ENCODE data around the gene CCDC57.
"Not testable (repeated sequence)": the region's sequence is repeated elsewhere in the genome, so short reads cannot be mapped to it uniquely, and the experiment has no call there.

The CCDC57 gene

DNA sequence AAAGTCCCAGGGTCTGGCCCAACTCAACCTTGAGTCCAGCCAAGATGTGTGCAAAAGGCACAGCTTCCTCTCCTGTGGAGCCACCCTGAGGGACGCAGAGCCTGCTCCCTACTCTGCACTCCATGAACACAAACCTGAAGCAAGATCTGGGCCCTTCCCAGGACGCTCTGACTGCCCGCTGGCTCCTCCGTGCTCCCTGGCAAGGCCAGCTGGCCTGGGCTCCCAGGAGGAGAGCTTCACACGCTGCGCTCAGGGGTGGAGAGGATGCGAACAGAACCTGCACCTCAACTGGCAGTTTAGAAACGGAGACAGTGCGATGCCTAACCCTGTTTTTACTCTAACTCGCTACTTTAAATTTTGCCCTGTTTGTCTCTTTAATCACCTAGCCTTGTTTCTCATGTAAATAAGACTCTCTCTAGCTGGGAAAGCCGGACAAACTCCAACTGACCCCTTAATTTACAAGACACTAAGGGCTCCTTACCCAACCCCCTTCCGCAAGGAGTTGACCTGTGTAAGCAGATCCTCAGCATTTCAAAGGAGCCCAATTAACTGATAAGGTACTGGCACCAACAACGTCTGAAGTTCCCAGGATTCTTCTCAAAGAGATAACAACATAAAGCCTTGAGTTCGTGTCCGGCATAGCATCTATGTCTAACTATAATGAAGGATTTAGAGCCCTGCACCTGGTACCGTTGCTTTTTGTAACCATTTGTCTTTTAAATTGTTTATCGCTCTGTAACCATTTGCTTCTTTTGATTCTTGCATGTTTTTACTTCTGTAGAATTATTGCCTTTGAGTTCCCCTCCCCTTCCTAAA is 38.4 kb downstream of the CCDC57 start:
- not testable (repeated sequence) for DNase-seq

DNA sequence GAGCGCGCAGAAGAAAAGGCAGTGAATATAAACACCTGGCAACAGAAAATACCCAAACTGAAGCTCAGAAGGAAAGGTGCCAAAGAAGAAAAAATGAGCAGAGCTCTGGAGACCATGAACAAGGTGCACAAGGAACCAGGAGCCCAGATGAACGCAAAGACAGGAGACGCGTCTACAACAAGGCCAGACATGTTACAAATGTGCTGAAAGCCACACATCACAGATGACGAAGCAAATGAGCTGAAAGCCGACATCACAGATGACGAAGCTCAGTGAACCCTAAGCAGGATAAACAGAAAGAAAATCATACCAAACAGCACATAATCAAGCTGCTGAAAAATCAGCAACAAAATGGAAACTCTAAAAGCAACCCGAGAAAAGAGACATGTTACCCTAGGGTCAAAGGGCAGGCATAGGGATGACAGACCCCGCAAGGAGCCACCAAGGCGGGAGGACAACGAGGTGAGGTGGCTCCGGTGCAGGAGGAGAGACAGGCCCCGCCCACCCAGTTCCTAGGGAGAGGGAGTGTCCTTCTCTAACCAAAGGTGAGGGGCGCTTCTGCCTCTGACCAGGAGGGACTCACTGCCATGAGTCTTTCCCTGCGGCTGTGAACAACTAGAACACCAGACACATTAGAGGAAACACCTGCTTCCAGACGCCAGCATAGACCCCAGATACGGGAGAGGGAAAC is 39.1 kb downstream of the CCDC57 start:
- DNase-seq, result no peak

DNA sequence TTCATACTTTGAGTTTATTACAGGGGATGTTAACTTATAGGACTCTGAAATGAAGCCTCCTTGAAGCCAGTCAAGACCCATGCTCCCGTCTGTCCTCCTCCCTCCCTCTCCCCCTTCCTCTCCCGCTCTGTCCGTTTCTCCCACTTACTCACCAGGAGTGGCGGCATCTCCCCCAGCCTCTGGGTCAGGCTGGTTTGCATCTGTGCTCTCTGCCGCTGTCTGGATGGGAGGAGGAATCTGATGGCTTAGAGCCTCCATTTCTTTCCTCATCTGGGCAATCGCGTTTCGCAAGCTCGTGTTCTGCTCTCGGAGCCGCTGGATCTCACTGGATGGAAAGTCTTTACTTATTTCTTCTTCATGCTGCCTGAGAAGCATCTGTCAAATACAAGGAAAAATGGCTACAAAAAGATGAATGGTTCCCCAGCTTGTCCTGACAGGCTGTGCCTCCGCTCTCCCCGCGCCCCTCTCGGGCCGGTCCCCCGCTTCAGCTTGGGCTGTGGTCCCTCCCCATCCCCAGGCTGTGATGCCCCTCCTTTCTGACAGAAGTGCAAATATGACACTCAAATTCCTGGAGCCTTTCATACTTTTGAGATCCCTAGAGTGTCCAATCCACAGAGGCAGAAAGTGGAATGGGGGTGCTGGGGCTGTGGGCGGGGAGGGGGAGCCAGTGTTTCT is 40.0 kb downstream of the CCDC57 start:
- DNase-seq, result no peak

DNA sequence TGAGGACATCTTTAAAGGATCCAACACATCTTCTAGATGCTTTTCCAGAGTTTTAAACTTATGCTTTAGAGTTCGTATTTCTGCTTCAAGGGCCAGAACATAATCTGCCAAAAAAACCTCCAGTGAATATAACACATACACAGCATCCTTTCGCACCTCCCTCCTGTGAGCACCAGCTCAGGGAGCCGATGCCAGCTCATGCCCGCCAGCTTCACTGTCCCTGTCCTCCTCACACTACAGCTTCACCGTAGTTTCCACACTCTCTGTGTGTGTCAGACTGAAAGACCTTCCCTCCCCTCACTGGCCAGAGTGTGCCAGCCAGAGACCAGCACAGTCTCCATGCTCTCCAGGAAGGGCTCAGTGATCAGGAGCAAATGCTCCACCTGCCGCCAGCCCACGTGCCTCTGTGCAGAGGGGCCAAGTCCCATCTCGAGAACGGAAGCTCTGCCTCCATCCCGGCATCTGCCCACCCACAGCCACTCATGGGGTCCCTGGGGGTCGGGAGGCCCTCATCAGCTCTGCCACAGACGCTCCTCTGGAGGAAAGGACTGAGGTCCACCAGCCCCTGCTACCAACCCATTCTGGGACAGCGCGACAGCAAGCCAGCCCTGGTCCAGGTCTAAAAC is 40.8 kb downstream of the CCDC57 start:
- no peak for DNase-seq

DNA sequence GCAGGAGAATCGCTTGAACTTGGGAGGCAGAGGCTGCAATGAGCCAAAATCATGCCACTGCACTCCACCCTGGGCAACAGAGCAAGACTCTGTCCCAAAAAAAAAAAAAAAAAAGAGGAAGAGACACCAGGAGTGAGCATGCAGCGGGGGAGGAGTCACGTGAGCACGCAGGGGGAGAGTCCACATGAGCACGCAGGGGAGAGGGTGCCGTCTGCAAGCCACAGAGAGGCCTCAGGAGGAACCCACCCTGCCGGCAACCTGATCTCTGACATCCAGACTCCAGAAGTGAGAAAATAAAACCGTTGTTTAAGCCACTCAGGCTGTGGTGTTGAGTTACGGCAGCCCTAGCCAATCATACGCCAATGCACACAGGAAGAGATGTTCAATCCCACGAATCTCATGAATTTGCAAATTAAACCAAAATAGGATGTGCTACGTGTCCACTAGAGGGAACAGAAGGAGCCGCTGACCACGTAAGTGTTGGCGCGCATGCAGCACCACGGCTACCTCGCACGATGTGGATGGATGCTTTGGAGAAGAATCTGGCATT is 42.2 kb downstream of the CCDC57 start:
- no peak for DNase-seq

DNA sequence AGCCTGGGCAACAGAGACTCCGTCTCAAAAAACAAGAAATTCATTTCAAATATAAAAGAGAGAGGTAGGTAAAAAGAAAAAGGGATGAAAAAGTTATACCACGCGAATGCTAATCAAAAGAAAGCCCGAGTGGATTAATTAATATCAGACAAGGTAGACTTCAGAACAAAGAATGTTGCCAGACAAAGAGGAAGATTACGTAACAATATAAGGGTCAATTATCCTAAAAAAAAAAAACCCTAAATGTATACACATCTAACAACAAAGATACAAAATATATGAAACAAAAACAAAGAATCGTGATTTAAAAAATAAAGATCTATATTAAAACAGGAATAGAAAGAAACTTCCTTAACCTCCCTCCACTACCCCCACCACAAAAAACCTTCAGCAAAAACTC is 44.1 kb downstream of the CCDC57 start:
- DNase-seq, result no peak

DNA sequence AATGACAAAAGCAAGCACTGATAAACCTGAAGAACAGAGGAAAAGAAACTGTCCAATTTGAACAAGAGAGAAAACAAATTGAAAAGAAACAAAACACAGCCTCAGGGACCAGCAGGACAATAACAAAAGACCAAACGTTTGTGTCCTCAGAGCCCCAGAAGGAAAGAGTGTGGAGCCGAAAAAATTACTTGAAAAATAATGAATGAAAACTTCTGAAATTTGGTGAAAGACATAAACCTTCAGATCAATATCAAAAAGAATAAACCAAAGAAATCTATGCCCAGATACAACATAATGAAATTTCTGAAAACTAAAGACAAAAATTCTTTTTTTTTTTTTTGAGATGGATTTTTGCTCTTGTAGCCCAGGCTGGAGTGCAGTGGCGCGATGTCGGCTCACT is 45.6 kb downstream of the CCDC57 start:
- DNase-seq, result no peak

DNA sequence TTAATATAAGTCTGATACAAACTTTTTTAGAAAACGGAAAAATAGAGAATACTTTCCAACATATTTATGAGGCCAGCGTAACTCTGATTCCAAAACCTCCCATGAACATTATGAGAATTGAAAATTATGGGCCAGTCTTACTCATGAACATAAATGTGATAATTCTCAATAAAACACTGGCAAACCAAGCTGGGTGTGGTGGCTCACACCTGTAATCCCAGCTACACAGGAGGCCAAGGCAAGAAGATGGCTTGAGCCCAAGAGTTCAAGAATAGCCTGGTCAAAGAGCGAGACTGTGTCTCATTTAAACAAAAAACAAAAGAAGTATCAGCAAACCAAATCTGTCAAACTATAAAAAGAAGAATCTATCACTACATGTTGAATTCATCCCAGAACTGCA is 47.8 kb downstream of the CCDC57 start:
- no peak for DNase-seq

DNA sequence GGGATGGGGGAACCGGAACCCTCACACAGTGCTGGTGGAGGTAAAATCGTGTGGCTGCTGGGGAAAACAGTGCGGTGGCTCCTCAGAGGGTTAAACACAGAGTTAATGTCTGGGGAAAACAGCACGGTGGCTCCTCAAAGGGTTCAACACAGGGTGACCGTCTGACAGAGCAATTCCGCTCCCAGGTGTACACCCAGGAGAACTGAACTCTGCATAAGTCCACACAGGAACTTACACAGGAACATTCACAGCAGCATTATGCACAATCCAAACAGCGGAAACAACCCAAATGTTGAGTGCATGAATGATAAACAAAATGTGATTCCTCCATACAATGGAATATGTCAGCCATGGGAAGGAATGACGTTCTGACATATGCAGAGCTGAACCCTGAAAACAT is 51.4 kb downstream of the CCDC57 start:
- no peak for DNase-seq

DNA sequence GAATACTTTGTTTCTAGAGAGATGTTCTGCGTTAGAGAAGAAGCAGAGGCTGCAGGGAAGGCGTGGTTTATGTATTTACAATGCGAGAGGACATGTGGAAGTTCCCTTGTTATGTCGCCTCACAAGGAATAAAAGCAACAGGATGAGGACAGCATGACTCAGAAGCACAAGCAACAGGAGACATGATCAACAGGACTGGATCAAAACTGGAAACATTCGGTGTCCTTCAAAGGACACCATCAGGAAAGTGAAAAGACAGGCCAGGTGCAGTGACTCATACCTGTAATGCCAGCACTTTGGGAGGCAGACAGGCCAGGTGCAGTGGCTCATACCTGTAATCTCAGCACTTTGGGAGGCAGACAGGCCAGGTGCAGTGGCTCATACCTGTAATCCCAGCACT is 52.6 kb downstream of the CCDC57 start:
- DNase-seq, result no peak

DNA sequence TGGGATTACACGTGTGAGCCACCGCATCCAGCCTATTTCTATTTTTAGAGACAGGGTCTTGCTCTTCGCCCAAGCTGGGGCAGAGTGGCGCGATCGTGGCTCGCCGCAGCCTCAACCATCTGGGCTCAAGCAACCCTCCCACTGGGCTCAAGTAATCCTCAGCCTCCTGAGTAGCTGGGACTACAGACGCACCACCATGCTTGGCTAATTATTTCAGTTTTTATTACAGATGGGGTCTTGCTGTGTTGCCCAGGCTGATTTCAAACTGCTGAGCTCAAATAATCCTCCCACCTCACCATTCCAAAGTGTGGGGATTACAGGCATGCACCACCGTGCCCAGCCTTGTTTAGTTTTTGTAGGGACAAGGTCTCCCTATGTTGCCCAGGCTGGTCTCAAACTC is 53.8 kb downstream of the CCDC57 start:
- DNase-seq, result no peak

DNA sequence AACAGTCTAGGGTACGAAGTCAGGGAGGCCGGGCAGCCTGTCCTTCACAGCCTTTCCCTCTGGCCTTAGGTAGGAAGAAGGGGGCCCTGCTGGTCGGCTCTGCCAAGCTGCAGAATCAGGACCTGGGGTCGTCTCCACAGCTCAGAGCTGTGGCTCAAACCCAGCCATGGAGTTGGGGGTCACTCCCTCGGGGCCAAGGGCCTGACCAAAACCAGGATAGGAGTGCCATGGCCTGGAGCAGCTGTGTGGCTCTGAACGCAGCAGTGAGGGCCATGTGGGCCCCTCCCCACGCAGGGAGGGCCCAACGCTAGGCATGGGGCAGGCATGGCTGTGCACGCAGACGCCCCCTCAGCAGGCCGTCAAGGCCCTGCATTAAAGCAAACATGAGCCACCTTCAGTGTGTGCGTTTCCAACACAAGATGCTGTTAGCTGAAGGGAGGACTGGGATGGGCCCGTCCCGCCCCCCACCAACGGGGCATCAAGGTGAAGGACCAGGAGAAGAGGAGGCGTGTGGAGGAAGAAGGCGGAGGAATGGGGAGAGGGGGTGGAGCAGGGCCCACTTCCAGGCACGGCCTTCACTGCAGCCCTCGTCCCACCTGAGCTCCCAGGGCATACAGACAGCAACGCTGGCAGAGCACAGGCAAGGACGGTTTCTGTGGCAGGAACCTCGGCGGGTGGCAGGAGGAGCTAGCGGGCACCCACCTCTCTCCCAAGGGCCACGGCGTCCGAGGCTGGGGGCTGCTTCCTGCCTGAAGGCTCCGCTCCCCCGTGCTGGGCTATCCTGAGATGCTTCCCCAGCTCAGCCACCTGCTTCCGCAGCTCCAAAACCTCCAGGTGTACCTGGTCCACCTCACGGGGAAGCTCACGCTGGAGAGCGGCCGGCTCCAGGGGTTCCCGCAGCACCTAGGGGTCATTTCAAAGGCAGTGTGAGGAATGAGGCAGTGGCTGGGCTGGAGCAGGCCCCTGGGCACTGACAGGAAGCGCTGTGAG is 55.3 kb downstream of the CCDC57 start:
- DNase-seq, result no peak

DNA sequence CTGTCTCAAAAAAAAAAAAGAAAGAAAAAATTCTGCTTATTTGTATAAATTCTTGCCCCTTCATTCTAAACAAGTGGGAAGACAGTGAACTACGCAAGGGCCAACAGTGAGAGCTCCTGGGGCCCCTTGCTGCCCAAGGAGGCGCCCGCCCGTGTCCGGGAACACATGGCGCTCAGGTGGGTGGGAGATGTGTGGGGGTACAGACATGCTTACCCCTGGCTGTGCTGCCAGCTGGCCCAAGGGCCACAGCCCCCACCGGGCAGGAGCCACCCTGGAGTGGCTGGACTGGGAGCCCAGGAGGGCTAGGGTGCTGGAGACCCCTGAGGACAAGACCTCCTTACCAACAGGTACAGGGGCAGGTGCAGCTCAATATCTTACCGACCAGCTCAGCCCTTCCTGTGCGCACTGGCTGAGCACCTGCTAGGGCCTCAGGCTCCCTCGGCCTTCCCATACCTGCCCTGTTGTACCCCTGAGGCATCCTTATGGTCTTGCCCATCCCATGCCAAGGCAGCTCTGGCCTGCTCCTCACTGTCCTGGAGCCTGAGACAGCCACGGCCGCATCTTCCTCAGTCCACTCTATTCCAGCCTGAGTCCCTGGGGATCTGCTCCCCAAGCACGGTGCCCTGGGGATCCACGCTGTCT is 56.2 kb downstream of the CCDC57 start:
- no peak for DNase-seq

DNA sequence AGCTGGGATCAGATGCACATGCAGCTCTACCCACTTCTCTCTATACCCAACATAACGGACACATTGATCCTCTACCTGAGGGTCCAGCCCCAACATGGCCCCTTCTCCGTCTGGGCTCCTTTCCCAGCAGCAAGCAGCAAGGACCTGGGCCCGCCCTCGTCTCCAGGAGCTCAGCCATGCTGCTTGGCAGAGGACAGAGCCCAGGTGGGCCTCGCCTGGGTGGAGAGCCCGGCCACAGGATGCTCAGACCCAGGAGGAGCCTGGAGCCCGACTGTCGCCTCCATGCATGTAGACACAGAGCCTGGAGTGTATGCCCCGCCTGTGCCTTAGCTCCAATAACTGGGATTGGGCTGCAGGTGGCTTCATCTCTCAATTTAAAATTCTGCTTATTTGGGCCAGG is 57.0 kb downstream of the CCDC57 start:
- DNase-seq, result no peak

DNA sequence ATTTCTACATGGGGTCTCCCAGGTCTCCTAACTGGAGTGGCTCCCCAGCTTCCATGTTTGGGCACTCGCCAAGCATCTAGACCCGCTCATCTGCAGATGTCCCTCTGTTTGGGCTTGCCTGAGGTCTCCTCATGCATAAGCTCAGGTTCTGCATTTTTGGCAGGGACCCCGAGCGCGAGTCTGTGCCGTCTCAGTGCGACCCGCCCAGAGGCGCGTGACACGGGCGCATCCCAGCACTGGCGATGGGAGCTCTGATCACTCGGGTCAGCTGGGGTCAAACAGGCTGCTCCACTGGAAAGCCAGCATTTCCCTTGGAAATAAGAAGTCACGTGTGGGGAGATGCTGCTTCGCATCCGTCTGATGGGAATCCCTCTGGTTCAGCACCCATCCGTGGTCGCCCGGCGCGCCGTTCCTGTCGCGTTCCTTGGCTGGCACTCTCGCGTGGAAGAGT is 57.7 kb downstream of the CCDC57 start:
- DNase-seq, result no peak

DNA sequence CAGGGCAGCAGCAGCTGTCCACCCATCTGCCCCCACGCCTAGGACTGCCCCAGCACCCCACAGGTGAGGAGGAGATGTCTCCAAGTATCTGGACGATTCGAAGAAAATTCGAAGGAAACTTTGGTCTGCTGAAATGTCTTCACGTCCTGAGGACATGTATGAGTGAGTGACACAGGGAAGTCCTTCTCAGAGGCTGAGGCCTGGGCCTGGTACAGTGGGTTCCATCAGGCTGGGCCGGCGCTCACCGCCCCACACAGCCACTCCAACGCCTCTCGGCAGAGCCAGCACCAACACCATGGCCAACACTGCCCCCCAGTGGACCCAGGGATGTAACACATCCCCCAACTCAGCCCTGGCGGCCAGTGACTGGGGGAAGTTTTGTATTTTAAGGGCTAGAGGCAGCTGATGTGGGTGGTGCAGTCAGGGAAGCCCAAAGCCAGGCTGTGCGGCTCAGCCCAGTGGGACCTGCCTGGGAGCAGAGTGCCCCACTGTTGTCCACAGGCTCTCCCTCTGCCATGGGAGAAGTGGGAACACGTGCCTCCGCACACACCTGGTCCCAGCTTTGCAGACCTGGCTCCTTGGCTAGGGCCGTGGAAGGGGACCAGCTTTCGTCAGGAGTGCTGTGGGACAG is 58.8 kb downstream of the CCDC57 start:
- DNase-seq, result peak; percentile 55

DNA sequence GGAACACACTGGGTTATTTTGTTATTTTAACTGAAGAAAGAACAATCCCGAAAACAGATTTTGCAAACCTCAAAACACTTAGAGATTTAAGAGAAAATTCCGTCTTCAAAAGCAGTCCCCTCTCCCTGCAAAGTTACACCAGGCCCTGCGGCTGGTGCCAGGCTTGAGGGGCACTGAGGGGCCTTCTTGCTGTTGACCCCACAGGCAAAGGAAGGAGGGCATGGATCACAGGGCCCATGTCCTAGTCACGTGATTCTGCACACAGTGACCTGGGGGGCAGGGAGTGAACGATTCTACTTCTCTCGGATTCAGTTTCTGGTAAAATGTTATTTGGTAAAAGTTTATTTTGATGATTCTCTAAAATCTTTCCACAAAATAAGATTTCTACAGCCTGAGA is 59.3 kb downstream of the CCDC57 start:
- no peak for DNase-seq

DNA sequence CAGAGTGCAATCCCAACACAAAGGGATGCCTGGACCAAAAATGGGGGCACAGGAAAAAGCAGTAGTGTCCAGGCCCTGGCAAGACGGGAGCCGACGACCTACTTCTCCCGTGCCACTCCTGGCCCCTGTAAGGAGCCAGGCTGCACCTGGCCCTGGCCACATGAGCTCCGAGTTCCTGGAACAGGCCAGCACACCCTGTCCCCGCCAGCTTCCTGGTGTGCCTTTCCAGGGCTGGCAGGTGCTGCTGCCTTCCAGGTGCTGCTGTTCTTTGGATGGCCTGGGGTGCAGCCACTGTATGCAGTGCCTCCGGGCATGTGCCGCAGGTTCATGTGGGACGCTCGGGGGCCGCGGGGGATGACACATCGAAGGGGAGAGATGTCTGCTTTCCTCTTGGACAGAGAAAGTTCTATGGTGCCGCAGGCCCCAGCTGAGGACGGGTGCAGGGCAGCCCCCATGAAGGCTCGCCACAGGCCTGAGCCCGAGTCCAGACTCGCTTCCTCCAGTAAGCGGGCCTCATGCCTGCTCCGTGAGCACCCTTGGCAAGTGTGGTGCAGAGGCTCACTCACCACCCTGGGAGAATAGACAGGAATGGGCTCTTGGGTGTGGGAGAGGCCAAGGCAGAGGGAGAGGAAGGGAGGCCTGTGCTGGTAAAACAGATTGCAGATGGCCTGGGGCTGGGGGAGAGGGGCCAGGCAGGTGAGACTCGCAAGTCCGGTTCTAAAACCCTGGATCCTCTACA is 59.9 kb downstream of the CCDC57 start:
- DNase-seq, result no peak

DNA sequence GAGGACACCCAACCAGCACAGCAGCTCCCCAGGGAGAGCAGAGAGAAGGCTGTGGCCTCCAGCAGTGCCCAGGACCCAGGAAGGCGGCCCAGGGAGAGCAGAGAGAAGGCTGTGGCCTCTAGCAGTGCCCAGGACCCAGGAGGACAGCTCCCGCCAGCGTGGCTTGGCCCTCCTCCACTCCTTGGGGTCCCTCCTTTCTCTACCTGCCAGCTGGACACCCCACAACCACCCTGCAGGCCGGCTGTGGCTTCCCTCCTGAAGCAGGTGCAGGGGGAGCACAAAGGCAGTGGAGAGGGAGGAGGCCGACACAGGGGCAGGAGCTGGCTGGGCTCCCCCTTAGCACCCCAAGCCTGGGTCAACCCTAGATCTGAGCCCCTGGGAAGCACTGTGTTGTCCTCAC is 60.5 kb downstream of the CCDC57 start:
- DNase-seq, result no peak

Measured in fibroblast of skin of right quadriceps (primary cell).